Measurements from ENCODE around the gene POLR2C.
"Not testable (repeated sequence)": the region's sequence is repeated elsewhere in the genome, so short reads cannot be mapped to it uniquely, and the experiment has no call there.

Gene POLR2C

GRCh38 chr16:57484515-57485005 is 22.1 kb downstream of the POLR2C start:
- no peak overlapping the region for H3K4me3 ChIP-seq (ENCODE audit: low read length)
- no peak overlapping the region for H3K9ac ChIP-seq (ENCODE audit: low read length)
- no peak overlapping the region for H3K27ac ChIP-seq (ENCODE audit: low read depth, low read length)
- H3K36me3 ChIP-seq (ENCODE audit: control insufficient read depth, insufficient read depth, low read length): no peaks in the 10 kb centered on the region
- H3K4me1 ChIP-seq (ENCODE audit: control insufficient read depth, insufficient read depth, low read length): no peaks in the 10 kb centered on the region
- no peaks in the 10 kb centered on the region for H3K27me3 ChIP-seq (ENCODE audit: control insufficient read depth, insufficient read depth, low read length)

- Histone ChIP-seq H3K4me3 (ENCODE audit: low read length) (peak overlapping the region; percentile 84), H3K9ac (ENCODE audit: low read length) (peak overlapping the region; percentile 86), H3K4me1 (ENCODE audit: control insufficient read depth, insufficient read depth, low read length) (no peaks in the 10 kb centered on the region), H3K36me3 (ENCODE audit: control insufficient read depth, insufficient read depth, low read length) (no peaks in the 10 kb centered on the region), H3K27me3 (ENCODE audit: control insufficient read depth, insufficient read depth, low read length) (no peaks in the 10 kb centered on the region), H3K27ac (ENCODE audit: low read depth, low read length) (no peak overlapping the region)
Measured at GRCh38 chr16:57485091-57485915, 22.8 kb downstream of the POLR2C start.

- H3K27ac ChIP-seq (ENCODE audit: low read depth, low read length): no peak within 1 kb of the TSS
- no peaks in the 10 kb centered on the region for H3K36me3 ChIP-seq (ENCODE audit: control insufficient read depth, insufficient read depth, low read length)
- H3K4me3 ChIP-seq (ENCODE audit: low read length): peak within 1 kb of the TSS; percentile 84
- H3K4me1 ChIP-seq (ENCODE audit: control insufficient read depth, insufficient read depth, low read length): no peaks in the 10 kb centered on the region
- peak within 1 kb of the TSS; percentile 86 for H3K9ac ChIP-seq (ENCODE audit: low read length)
- no peaks in the 10 kb centered on the region for H3K27me3 ChIP-seq (ENCODE audit: control insufficient read depth, insufficient read depth, low read length)
Measured at GRCh38 chr16:57485916-57486857, 23.7 kb downstream of the POLR2C start, which contains the start of gene DOK4. TSS of gene DOK4 (minus strand) at chr16:57486493. CDS start at chr16:57479507, 6,986 bp downstream.

GRCh38 chr16:57486858-57487834 is 24.7 kb downstream of the POLR2C start:
- H3K36me3 ChIP-seq (ENCODE audit: control insufficient read depth, insufficient read depth, low read length): no peaks in the 10 kb centered on the region
- peak overlapping the region; percentile 64 for H3K4me3 ChIP-seq (ENCODE audit: low read length)

GRCh38 chr16:57489229-57489628 is 26.8 kb downstream of the POLR2C start:
- Histone ChIP-seq H3K27ac (ENCODE audit: low read depth, low read length) (no peak overlapping the region), H3K36me3 (ENCODE audit: control insufficient read depth, insufficient read depth, low read length) (no peaks in the 10 kb centered on the region), H3K27me3 (ENCODE audit: control insufficient read depth, insufficient read depth, low read length) (no peaks in the 10 kb centered on the region), H3K9ac (ENCODE audit: low read length) (no peak overlapping the region), H3K4me1 (ENCODE audit: control insufficient read depth, insufficient read depth, low read length) (no peaks in the 10 kb centered on the region), H3K4me3 (ENCODE audit: low read length) (no peak overlapping the region)

More at GRCh38 chr16:57486858-57487834, 24.7 kb downstream of the POLR2C start:
- Histone ChIP-seq H3K27ac (ENCODE audit: low read depth, low read length) (no peak overlapping the region), H3K9ac (ENCODE audit: low read length) (no peak overlapping the region), H3K27me3 (ENCODE audit: control insufficient read depth, insufficient read depth, low read length) (no peaks in the 10 kb centered on the region), H3K4me1 (ENCODE audit: control insufficient read depth, insufficient read depth, low read length) (no peaks in the 10 kb centered on the region)

GRCh38 chr16:57493767-57494166 is 31.3 kb downstream of the POLR2C start:
- Histone ChIP-seq H3K9ac (ENCODE audit: low read length) (no peak overlapping the region), H3K36me3 (ENCODE audit: control insufficient read depth, insufficient read depth, low read length) (no peaks in the 10 kb centered on the region), H3K27ac (ENCODE audit: low read depth, low read length) (no peak overlapping the region), H3K4me3 (ENCODE audit: low read length) (no peak overlapping the region), H3K4me1 (ENCODE audit: control insufficient read depth, insufficient read depth, low read length) (no peaks in the 10 kb centered on the region), H3K27me3 (ENCODE audit: control insufficient read depth, insufficient read depth, low read length) (no peaks in the 10 kb centered on the region)

- Histone ChIP-seq H3K27ac (ENCODE audit: low read depth, low read length) (no peak overlapping the region), H3K4me3 (ENCODE audit: low read length) (no peak overlapping the region), H3K36me3 (ENCODE audit: control insufficient read depth, insufficient read depth, low read length) (no peaks in the 10 kb centered on the region), H3K9ac (ENCODE audit: low read length) (no peak overlapping the region), H3K4me1 (ENCODE audit: control insufficient read depth, insufficient read depth, low read length) (no peaks in the 10 kb centered on the region), H3K27me3 (ENCODE audit: control insufficient read depth, insufficient read depth, low read length) (no peaks in the 10 kb centered on the region)
Measured at GRCh38 chr16:57497121-57497520, 34.6 kb downstream of the POLR2C start.

- H3K36me3 ChIP-seq (ENCODE audit: control insufficient read depth, insufficient read depth, low read length): no peaks in the 10 kb centered on the region
- no peaks in the 10 kb centered on the region for H3K27me3 ChIP-seq (ENCODE audit: control insufficient read depth, insufficient read depth, low read length)
- no peak overlapping the region for H3K4me3 ChIP-seq (ENCODE audit: low read length)
- no peak overlapping the region for H3K9ac ChIP-seq (ENCODE audit: low read length)
- H3K4me1 ChIP-seq (ENCODE audit: control insufficient read depth, insufficient read depth, low read length): no peaks in the 10 kb centered on the region
- no peak overlapping the region for H3K27ac ChIP-seq (ENCODE audit: low read depth, low read length)
Measured at GRCh38 chr16:57498031-57498430, 35.6 kb downstream of the POLR2C start.

- not testable (repeated sequence) for H3K27ac ChIP-seq (ENCODE audit: low read depth, low read length); H3K9ac ChIP-seq (ENCODE audit: low read length); H3K27me3 ChIP-seq (ENCODE audit: control insufficient read depth, insufficient read depth, low read length); H3K36me3 ChIP-seq (ENCODE audit: control insufficient read depth, insufficient read depth, low read length); H3K4me3 ChIP-seq (ENCODE audit: low read length); H3K4me1 ChIP-seq (ENCODE audit: control insufficient read depth, insufficient read depth, low read length)
Measured at GRCh38 chr16:57499941-57500340, 37.5 kb downstream of the POLR2C start.

GRCh38 chr16:57500578-57501111 is 38.2 kb downstream of the POLR2C start:
- Histone ChIP-seq H3K9ac (ENCODE audit: low read length) (no peak overlapping the region), H3K27me3 (ENCODE audit: control insufficient read depth, insufficient read depth, low read length) (no peaks in the 10 kb centered on the region), H3K4me3 (ENCODE audit: low read length) (no peak overlapping the region), H3K27ac (ENCODE audit: low read depth, low read length) (no peak overlapping the region), H3K36me3 (ENCODE audit: control insufficient read depth, insufficient read depth, low read length) (no peaks in the 10 kb centered on the region), H3K4me1 (ENCODE audit: control insufficient read depth, insufficient read depth, low read length) (no peaks in the 10 kb centered on the region)

- Histone ChIP-seq H3K36me3 (ENCODE audit: control insufficient read depth, insufficient read depth, low read length) (no peaks in the 10 kb centered on the region), H3K27ac (ENCODE audit: low read depth, low read length) (no peak overlapping the region), H3K27me3 (ENCODE audit: control insufficient read depth, insufficient read depth, low read length) (no peaks in the 10 kb centered on the region), H3K9ac (ENCODE audit: low read length) (no peak overlapping the region), H3K4me3 (ENCODE audit: low read length) (no peak overlapping the region), H3K4me1 (ENCODE audit: control insufficient read depth, insufficient read depth, low read length) (no peaks in the 10 kb centered on the region)
Measured at GRCh38 chr16:57501492-57501891, 39.0 kb downstream of the POLR2C start.
